ENCODE data around the gene GNAZ.

Gene GNAZ

DNA sequence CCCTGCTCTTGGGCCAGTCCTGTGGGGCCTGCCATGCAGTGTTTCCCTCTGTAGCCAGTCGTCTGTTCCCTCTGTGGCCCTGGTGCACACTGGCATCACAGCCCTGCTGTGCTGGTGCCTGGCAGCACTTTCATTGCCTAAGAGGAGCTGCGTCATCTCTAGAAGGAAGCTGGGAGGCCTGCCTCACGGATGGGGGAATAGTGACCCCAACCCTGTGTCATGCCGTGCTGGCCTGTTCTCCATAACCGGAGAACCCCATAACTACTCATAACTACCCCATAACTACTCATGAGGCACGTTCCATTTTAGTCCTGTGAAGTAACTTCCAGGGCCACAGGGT, 88.9 kb downstream of the GNAZ start:
- DNase-seq = no peak

DNA sequence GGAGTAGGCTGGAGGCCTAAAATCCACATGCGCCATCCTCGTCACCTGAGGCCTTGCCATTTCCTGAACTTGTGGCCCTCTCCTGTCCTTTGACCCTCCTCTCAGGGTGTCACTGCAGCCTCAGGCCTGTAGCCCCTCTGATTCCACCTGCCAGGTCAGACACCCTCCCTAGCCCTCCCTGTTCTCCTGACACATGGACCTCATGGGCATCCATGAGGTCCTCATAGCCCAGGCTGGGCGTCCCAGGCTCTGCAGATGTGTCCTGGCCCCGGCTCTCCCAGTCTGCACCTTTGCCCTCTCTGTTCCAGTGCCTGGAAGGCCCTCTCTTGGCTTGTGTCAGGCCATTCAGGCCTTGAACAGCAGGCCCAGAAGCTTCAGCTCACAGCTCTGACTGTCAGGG, 90.7 kb downstream of the GNAZ start:
- no peak for DNase-seq

DNA sequence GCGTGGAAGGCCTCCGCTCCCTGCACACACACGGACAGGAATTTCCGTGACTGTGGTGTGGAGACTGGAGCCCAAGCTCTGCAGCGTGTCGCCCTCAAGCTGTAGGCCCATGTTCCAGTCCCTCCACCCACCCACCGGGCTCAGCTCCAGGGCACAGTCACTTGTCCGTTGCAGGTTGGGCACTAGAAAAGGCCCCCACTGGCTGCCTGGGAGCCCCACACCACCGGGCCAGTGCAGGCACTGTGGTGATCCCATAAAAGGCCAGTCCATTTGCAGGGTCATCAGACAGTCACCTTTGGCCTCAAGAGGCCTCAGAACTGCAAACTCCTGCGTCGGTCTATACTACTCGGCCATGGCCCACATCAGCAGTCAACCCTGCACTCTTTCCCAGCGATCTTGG, 91.3 kb downstream of the GNAZ start:
- DNase-seq = no peak

DNA sequence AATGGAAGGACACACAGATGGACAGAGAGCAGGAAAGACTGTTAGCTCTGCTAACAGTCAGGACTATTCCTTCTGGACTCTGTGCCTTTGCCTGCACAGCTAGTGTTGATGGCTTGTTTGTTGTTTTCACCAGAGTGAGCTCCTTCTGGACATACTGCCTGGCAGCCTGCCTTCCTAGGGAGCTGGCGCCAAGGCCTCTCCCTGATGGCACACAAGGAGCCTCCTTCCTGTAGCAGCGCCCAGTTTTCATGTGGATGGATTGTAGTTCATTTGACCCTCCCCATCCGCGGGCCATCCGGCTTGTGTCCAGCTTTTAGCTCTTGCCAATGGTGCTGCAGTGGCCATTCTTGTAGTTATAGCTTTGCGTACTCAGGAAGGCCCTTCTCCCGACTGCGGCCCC, 93.3 kb downstream of the GNAZ start:
- no peak for DNase-seq

DNA sequence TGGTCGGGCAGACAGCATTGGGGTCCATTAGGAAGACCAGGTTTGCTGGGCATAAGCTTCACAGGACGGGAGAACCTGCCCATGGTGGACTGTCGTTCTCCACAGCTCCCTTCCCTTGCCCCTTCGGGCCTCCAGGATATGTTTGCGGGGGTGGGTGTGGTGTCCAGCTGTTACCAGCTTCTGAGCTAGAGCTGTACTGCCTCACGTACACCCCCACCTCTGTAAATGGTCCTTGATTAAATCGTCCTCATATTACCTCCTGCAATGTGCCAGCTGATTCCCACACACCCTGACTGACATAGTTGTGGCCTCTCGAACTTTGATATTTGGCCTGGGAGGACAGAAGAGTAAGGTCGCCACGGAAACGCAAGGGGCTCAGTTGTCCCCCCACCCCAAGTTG, 93.8 kb downstream of the GNAZ start:
- DNase-seq = no peak

DNA sequence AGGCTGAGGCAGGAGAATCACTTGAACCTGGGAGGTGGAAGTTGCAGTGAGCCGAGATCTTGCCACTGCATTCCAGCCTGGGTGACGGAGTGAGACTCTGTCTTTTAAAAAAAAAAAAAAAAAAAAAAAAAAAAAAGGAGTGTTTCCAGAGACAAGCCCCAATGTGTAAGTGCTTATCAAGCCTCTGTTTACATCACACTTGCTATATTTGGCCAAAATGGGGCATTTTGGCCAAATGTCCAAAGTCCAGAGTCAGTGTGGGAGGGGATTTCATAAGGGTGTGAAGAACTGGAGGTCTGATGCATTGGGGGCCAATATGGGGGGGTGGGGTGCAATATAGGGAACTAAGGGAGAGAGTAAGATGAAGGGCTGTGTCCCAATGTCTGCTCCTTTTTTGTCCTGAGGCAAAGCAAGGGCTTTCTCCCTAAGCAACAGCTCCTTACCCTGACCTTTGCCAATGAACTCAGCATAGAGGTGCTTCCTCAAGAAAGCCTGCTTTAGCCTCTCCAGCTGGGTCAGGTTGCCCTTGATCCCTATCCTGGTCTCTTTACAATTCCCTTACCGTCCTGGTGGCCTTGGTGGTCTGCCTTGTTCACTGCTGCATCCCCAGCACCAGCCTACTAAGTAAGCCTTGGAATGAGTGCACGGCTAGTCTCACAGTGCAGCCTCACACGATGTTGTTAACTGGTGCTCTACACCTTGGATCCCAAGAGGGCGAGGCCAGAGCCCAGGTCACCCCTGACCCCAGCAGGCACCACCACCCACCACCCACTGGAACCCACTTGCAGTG, 95.9 kb downstream of the GNAZ start:
- DNase-seq = no peak

DNA sequence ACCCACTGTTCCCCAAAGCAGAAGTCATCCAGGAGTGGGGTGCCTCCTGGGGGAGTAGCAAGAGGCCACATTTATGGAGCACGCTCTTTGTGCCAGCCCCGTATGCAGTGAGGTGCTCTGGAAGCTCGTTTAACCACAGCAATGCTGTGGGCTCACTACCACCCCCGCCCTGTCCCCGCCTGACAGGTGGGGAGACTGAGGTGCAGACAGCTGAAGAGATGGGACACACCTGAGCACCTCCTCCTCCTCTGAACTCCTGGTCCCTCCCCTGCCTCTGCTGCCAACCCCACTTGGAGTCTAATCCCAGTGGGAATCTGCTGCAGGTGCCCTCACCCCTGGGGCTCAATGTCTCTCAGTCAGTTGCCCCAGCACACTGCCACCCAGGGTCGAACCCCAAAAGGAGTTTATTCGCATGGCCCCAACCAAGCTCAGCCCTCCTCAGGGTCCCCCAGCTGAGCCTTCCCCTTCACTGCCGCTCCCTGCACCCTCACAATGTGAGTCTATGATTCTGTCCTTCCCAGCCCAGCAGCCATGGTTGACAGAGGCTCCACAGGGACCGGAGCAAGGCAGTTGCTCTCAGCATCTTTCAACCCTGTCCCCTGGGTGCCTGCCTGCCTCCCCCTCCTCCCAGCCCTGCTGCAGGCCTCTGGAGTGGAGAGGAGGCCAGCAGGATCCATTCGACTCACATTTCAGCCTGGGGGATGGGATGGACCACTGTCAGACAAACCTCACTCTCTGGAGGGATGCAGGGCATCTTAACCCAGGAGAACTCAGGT, 96.7 kb downstream of the GNAZ start:
- DNase-seq = no peak

DNA sequence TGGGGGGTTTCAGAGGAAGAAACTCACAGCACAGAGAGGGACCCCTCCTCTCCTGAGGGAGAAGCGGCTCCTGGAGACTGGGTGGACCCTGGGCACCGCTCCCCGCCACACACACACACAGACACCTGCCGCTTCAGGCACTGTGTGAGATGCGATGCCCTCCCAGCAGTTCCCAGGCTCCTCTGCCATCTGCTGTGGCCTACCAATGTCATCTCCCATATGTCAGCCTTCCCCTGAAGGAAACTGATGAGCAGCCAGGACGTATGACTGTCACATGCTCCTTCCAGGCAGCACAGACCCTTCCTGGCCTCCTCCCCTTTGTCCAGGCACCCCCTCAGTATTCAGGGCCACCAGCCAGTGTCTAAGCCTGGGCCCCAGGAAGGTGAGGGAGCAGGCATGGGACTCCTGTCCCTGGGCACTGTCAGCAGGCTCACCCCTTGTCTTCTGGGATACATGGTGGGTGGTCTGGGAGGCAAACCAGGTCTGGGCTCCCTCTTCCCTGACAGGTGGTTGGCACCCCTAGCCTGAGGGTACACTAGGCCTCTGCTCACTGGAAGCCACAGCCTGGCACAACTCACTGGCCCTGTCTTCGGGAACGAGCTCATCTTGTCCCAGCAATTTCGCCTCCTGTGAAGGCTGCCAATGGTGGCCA, 98.2 kb downstream of the GNAZ start:
- no peak for DNase-seq

DNA sequence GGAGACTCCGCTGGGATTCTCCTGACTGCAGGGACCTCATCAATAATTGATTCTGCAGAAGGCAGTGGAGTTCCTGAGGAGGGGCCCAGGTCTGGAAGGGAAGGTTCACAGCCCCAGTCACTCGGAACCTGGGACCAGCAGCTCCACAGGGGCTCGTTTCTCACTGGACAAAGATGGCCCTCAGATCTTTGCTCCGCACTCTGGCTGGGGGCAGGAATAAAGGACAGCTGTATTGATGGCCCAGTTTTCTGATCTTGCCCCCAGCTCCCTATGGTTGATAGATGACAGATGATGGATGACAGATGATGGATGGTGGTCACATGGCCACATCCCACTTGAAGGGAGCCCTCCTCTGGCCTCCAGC, 98.7 kb downstream of the GNAZ start:
- no peak for DNase-seq

All from CD4-positive, alpha-beta T cell treated with Interleukin-1 beta for 1 hour (primary cell).